HG03045 (cell line): Measurements from ENCODE around the gene ATP4B.
"Not testable (repeated sequence)": the region's sequence is repeated elsewhere in the genome, so short reads cannot be mapped to it uniquely, and the experiment has no call there.

Experiments
- ATAC-seq: cut with Tn5 transposase; IDR thresholded peaks from one replicate; pipeline ENCODE4 v1.9.1; 2021; ENCODE audit warnings: mild to moderate bottlenecking, moderate library complexity; ENCODE audit not compliant: unreplicated experiment

ATP4B gene

GRCh38 chr13:113625965-113626721 is 31.9 kb downstream of the ATP4B start:
- no peak for ATAC-seq

GRCh38 chr13:113624640-113625304 is 33.2 kb downstream of the ATP4B start:
- ATAC-seq: not testable (repeated sequence)

GRCh38 chr13:113624235-113624587 is 33.8 kb downstream of the ATP4B start:
- ATAC-seq: no peak

- ATAC-seq: no peak
These were observed 34.3 kb downstream of the ATP4B start for GRCh38 chr13:113623491-113624234.

GRCh38 chr13:113622791-113623490 is 35.1 kb downstream of the ATP4B start:
- ATAC-seq: no peak

- not testable (repeated sequence) for ATAC-seq
These were observed 35.9 kb downstream of the ATP4B start for GRCh38 chr13:113621986-113622550.

GRCh38 chr13:113621498-113621897 is 36.5 kb downstream of the ATP4B start:
- not testable (repeated sequence) for ATAC-seq

- ATAC-seq: no peak
These were observed 37.0 kb downstream of the ATP4B start for GRCh38 chr13:113621046-113621445.

- no peak for ATAC-seq
These were observed 37.8 kb downstream of the ATP4B start for GRCh38 chr13:113620036-113620796.

GRCh38 chr13:113618455-113618854 is 39.5 kb downstream of the ATP4B start:
- no peak for ATAC-seq

- ATAC-seq: no peak
These were observed 40.0 kb downstream of the ATP4B start for GRCh38 chr13:113617961-113618360.

GRCh38 chr13:113616991-113617749 is 40.8 kb downstream of the ATP4B start:
- ATAC-seq: no peak

- no peak for ATAC-seq
These were observed 41.6 kb downstream of the ATP4B start for GRCh38 chr13:113616281-113616906.

GRCh38 chr13:113613789-113614379 is 44.1 kb downstream of the ATP4B start:
- ATAC-seq: no peak

- ATAC-seq: no peak
These were observed 45.4 kb downstream of the ATP4B start for GRCh38 chr13:113612607-113613006.

GRCh38 chr13:113611996-113612395 is 46.0 kb downstream of the ATP4B start:
- no peak for ATAC-seq

- no peak for ATAC-seq
These were observed 47.7 kb downstream of the ATP4B start for GRCh38 chr13:113610266-113610665.

GRCh38 chr13:113609616-113610015 is 48.4 kb downstream of the ATP4B start:
- ATAC-seq: no peak
